Measurements from ENCODE around the gene ZNF277. TPM values are rescaled to one million over a fixed set of nuclear protein-coding genes. Genes with fewer than 3 reads are reported as not detected.

The ZNF277 gene
- total RNA-seq, 3 donors from 2014 or later: 16.8 to 26.9 (median 22.0) TPM

DNA sequence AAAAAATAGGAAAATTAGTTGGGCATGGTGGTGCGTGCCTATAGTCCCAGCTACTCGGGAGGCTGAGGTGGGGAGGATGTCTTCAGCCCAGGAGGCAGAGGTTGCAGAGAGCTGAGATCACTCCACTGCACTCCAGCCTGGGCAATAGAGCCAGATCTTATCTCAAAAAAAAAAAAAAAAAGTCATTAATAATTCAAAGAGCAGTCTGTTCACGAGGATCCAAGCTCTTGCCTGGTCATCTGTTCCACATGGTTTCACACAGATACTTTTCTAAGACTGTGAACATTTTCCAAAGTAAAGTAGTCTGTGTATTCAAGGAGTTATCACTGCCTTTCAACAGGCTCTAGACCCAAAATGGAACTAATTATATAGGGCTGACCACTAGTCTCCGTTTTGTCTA, 86.9 kb downstream of the ZNF277 start:
- DNase-seq (no peak), ATAC-seq (no peak)
- Histone ChIP-seq H3K4me1 (ENCODE audit: low read depth) (no peaks in the 10 kb centered on the region), H3K9me3 (no peaks in the 10 kb centered on the region), H3K36me3 (ENCODE audit: low read depth) (no peaks in the 10 kb centered on the region), H3K4me3 (no peak overlapping the region)
- TF ChIP-seq, protein P1, sequence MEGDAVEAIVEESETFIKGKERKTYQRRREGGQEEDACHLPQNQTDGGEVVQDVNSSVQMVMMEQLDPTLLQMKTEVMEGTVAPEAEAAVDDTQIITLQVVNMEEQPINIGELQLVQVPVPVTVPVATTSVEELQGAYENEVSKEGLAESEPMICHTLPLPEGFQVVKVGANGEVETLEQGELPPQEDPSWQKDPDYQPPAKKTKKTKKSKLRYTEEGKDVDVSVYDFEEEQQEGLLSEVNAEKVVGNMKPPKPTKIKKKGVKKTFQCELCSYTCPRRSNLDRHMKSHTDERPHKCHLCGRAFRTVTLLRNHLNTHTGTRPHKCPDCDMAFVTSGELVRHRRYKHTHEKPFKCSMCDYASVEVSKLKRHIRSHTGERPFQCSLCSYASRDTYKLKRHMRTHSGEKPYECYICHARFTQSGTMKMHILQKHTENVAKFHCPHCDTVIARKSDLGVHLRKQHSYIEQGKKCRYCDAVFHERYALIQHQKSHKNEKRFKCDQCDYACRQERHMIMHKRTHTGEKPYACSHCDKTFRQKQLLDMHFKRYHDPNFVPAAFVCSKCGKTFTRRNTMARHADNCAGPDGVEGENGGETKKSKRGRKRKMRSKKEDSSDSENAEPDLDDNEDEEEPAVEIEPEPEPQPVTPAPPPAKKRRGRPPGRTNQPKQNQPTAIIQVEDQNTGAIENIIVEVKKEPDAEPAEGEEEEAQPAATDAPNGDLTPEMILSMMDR (IDR thresholded peaks at IDR 0.05): no peak
- intact Hi-C loops (cut with DNase I, micrococcal nuclease): no loop called here

DNA sequence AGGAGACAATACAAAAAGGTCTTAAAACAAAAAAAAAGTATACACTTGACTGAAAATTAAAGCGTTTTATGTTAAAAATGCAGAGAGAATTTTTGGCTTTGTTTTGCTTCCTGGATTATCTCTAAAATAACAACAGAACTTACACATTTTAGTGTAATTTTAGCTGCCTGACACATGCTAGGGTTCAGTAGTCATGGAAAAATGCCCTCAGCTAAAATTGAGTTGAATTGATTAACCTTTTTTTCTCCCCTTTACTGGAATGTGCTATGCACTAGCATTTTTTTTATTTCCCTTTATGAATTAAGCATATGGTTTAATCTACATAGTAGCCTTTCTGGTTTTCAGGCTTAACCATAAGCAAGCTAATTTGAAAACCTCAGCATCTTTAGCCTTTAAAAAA, 89.9 kb downstream of the ZNF277 start:
- TF ChIP-seq, protein P1 (IDR thresholded peaks at IDR 0.05): no peak
- ATAC-seq (no peak), DNase-seq (no peak)
- Histone ChIP-seq H3K9me3 (no peaks in the 10 kb centered on the region), H3K4me3 (no peak overlapping the region), H3K4me1 (ENCODE audit: low read depth) (no peaks in the 10 kb centered on the region), H3K36me3 (ENCODE audit: low read depth) (no peaks in the 10 kb centered on the region)
- intact Hi-C loops (cut with DNase I, micrococcal nuclease): no loop called here

DNA sequence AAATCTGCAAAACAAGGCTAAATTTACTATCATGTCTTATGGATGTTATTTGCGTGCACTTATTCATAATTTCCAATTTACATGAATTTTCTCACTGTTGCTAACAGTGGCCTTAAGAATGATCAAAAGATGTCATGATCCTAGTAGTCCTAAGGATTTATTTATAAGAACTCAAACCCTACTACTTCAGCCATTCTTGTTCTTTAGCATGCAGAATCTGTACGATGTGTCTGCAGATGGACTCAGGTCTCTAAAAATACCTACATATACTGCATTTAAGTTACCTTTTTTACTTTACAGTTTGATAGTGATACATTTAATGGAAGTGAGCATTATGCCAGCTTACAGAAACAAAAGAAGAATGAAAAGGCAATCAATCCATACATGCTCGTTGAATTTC, 91.2 kb downstream of the ZNF277 start:
- Histone ChIP-seq H3K4me3 (no peak overlapping the region), H3K36me3 (ENCODE audit: low read depth) (no peaks in the 10 kb centered on the region), H3K9me3 (no peaks in the 10 kb centered on the region), H3K4me1 (ENCODE audit: low read depth) (no peaks in the 10 kb centered on the region)
- ATAC-seq (no peak), DNase-seq (no peak)
- intact Hi-C loops (cut with DNase I, micrococcal nuclease): no loop called here
- TF ChIP-seq, protein P1 (IDR thresholded peaks at IDR 0.05): no peak

DNA sequence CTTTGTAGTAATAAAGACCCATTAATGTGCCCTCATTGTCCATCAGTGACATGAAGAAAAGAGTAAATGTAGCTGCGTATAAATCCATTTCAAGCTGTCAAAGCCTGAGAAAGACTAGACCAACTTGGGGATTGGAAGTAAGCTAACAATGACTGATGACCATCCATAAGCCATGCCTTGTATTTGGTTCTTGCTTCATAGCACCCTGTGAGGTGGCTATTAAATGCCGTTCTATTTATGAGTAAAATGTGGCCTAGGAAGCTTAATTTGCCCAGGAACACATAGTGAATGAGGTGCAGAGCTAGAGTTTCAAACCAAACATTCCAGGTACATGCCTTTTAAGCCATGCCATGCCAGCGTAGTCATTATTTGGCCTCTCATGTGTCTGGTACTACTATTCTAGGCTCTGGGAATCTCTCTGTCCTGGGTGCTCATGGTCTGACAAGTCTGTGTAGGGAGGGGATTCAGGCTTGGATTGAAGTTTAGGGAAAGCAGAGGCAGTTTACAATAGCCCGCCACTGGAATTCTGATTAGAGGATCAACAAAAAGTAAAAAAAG, 92.1 kb downstream of the ZNF277 start:
- H3K4me1 ChIP-seq (ENCODE audit: low read depth): no peaks in the 10 kb centered on the region
- ATAC-seq (no peak), DNase-seq (no peak)
- H3K36me3 ChIP-seq (ENCODE audit: low read depth): no peaks in the 10 kb centered on the region
- intact Hi-C loops (cut with DNase I, micrococcal nuclease): no loop called here
- H3K9me3 ChIP-seq: no peaks in the 10 kb centered on the region
- TF ChIP-seq, protein P1 (IDR thresholded peaks at IDR 0.05): no peak
- H3K4me3 ChIP-seq: no peak overlapping the region

DNA sequence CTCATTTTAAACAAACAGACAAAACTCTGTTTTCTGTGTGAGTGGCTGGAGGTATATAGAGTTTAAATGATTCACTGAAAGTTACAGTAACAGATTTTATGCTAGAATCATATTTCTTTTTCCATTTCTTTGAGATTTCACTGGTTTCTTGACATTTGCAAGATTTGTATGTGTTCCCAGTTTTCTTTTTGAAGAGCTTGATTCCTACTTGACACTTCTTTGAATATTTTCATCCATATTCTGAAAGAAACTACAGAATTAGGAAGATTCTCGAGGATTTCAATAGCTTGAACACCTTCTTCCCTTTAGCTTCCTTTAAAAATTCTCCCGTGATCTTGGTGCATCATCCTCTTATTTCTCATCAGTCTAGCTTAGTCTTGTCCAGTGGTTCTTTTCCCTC, 93.6 kb downstream of the ZNF277 start:
- ATAC-seq (no peak), DNase-seq (no peak)
- TF ChIP-seq, protein P1 (IDR thresholded peaks at IDR 0.05): no peak
- no peaks in the 10 kb centered on the region for H3K9me3 ChIP-seq
- no peaks in the 10 kb centered on the region for H3K4me1 ChIP-seq (ENCODE audit: low read depth)
- intact Hi-C loops (cut with DNase I, micrococcal nuclease): no loop called here
- H3K4me3 ChIP-seq: no peak overlapping the region
- H3K36me3 ChIP-seq (ENCODE audit: low read depth): no peaks in the 10 kb centered on the region

Data from mucosa of descending colon (tissue), 3 donors.